Left lung (tissue), 10 donors: Measurements from ENCODE around the gene ARHGAP10. TPM values are rescaled to one million over a fixed set of nuclear protein-coding genes. Genes with fewer than 3 reads are reported as not detected.
A peak's percentile ranks its signal among the peaks of the same experiment; 100 is the strongest.

Experiments
- ATAC-seq: fragments of 200-7000 bp; cut with Tn5 transposase; one replicate; pipeline ENCODE4 v1.9.1; 2020; ENCODE audit warnings: moderate library complexity
- DNase-seq, 4 donors: peaks; one replicate each; pipeline ENCODE4 v3.0.0-alpha.2; 2013 to 2020
- H3K27ac ChIP-seq, 2 donors: fragments of 200-600 bp; sonication (generic) in 1 of 2; one replicate each; pipeline versions ENCODE4 v1.5.0 to v1.8.0; 2020 to 2021
- H3K27me3 ChIP-seq, 2 donors: fragments of 200-600 bp; sonication (generic) in 1 of 2; one replicate each; pipeline versions ENCODE4 v1.5.0 to v1.8.0; 2020 to 2021
- H3K36me3 ChIP-seq, 2 donors: fragments of 200-600 bp; sonication (generic) in 1 of 2; one replicate each; pipeline versions ENCODE4 v1.5.0 to v1.8.0; 2020 to 2021
- H3K4me1 ChIP-seq, 2 donors: fragments of 200-600 bp; one replicate each; pipeline ENCODE4 v1.8.0; 2021
- H3K4me3 ChIP-seq, 2 donors: fragments of 200-600 bp; sonication (generic) in 1 of 2; one replicate each; pipeline versions ENCODE4 v1.5.0 to v1.8.0; 2020 to 2021; ENCODE audit warnings: mild to moderate bottlenecking in 1 of 2
- H3K9me3 ChIP-seq, 2 donors: fragments of 200-600 bp; sonication (generic) in 1 of 2; one replicate each; pipeline versions ENCODE4 v1.5.0 to v1.8.0; 2020 to 2021
- intact Hi-C, 2 donors: fragments of 100-400 bp; cut with DNase I; formaldehyde crosslinking; loops; one replicate each; pipeline versions ENCODE4 v1.11.2 to v1.14.2; 2022
- polyA plus RNA-seq, 6 donors: library from polyadenylated mRNA; unstranded; fragments of 120-200 nt; gene quantifications; one replicate each; pipeline ENCODE4 v1.2.1, GENCODE V29; 2013; ENCODE audit not compliant: insufficient read length in 6 of 6
- total RNA-seq, 2 donors: library from RNA; stranded (reverse); fragmentation: NEBNext Ultra II Directional; extraction: Animal tissue kit (Norgen Biotek cat#: 25700); gene quantifications; one replicate each; pipeline ENCODE4 v1.2.1, GENCODE V29; 2021
- TF ChIP-seq, protein P1 (sequence below), 2 donors: fragments of 200-600 bp; sonication (generic) in 1 of 2; IDR thresholded peaks; one replicate each; pipeline versions ENCODE4 v1.5.0 to v1.8.0; 2021; ENCODE audit warnings: antibody characterized with exemption in 2 of 2
- donor health status: DM: no; HTN: yes; CAD: no.
- donor health status: DM: no; HTN: no; CAD: no.

ARHGAP10 gene
- total and polyA plus RNA-seq, 8 donors, result 11.6 to 25.4 (median 14.2) TPM

- no peak for ATAC-seq
- no peak overlapping the region for H3K4me3 ChIP-seq
- no peaks in the 10 kb centered on the region for H3K36me3 ChIP-seq
- intact Hi-C loops, result no loop called here
- no peak overlapping the region for H3K27ac ChIP-seq
- TF ChIP-seq, protein P1, sequence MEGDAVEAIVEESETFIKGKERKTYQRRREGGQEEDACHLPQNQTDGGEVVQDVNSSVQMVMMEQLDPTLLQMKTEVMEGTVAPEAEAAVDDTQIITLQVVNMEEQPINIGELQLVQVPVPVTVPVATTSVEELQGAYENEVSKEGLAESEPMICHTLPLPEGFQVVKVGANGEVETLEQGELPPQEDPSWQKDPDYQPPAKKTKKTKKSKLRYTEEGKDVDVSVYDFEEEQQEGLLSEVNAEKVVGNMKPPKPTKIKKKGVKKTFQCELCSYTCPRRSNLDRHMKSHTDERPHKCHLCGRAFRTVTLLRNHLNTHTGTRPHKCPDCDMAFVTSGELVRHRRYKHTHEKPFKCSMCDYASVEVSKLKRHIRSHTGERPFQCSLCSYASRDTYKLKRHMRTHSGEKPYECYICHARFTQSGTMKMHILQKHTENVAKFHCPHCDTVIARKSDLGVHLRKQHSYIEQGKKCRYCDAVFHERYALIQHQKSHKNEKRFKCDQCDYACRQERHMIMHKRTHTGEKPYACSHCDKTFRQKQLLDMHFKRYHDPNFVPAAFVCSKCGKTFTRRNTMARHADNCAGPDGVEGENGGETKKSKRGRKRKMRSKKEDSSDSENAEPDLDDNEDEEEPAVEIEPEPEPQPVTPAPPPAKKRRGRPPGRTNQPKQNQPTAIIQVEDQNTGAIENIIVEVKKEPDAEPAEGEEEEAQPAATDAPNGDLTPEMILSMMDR (IDR thresholded peaks at IDR 0.05), result no peak
- no peaks in the 10 kb centered on the region for H3K27me3 ChIP-seq
- no peaks in the 10 kb centered on the region for H3K9me3 ChIP-seq
- H3K4me1 ChIP-seq, result peaks cover 0 to 32% of the 10 kb centered on the region in 2 donors
- no peak for DNase-seq
Observed at GRCh38 chr4:147779451-147779850, 47.6 kb downstream of the ARHGAP10 start.

GRCh38 chr4:147780137-147780777, 48.4 kb downstream of the ARHGAP10 start:
- intact Hi-C loops, result no loop called here
- TF ChIP-seq, protein P1 (IDR thresholded peaks at IDR 0.05), result no peak
- H3K4me3 ChIP-seq, result no peak overlapping the region
- H3K36me3 ChIP-seq, result no peaks in the 10 kb centered on the region
- peak in 1 of 4 donors; percentile 72 for DNase-seq
- ATAC-seq, result peak; percentile 80
- H3K9me3 ChIP-seq, result no peaks in the 10 kb centered on the region
- H3K4me1 ChIP-seq, result peaks cover 0 to 35% of the 10 kb centered on the region in 2 donors
- no peaks in the 10 kb centered on the region for H3K27me3 ChIP-seq
- H3K27ac ChIP-seq, result peak overlapping the region in 1 of 2 donors; percentile 63

DNA sequence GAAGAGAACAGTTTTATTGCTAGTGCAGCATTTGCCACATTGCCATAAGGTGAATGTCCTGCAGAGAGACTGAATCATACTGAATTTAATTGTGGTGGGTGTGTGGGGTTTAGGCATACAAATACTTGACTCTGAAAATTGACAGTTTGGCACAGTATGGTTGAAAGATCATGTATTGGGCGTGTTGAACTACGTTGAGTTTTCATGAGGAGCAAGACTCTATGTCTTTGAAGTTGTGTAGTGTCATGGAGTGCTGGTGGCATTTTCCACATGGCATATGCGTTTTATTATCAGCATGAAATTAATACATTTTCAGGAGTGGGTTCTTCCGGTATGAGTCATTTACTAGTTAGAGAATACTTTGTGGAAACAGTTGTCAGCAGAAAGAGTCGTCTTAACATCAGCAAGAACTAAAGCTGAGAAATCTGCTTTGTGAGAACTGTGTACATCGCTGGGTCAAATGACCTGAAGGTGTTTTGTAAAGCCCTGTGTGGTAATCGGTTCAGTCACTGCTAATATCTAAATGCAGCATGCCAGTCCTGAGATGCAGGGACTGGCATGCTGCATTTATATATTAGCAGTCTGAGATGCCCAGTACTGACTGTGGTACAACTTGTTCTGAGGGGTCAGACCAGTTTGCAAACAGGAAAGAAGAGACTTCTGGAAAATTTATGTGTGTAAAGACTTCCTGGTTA, 50.3 kb downstream of the ARHGAP10 start:
- no peak for DNase-seq
- TF ChIP-seq, protein P1 (IDR thresholded peaks at IDR 0.05), result no peak
- intact Hi-C loops, result no loop called here
- Histone ChIP-seq H3K27ac (no peak overlapping the region), H3K4me1 (peaks cover 8 to 53% of the 10 kb centered on the region in 2 donors), H3K27me3 (no peaks in the 10 kb centered on the region), H3K36me3 (no peaks in the 10 kb centered on the region), H3K9me3 (no peaks in the 10 kb centered on the region), H3K4me3 (no peak overlapping the region)
- ATAC-seq, result peak; percentile 8

DNA sequence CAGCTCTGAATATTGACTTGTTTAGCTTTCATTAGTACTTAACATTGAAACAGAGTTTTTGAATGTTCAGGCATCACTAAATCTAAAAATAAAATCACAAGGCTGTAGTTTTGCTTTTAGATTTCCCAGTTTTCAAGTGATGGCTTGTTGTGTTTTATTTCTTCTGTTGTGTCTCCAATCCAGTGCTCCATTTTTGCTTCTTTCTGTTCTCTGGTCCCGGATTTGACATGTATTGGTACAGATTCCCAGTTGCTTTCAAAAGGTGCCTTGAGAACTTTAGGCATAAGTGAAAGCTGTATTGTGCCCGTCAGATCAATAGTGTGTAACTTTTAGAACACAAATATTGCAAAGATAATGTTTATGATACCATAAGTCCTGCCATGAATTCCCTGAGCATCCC, 53.2 kb downstream of the ARHGAP10 start:
- Histone ChIP-seq H3K9me3 (no peaks in the 10 kb centered on the region), H3K4me1 (peaks cover 8 to 43% of the 10 kb centered on the region in 2 donors), H3K36me3 (no peaks in the 10 kb centered on the region), H3K4me3 (no peak overlapping the region), H3K27ac (no peak overlapping the region), H3K27me3 (no peaks in the 10 kb centered on the region)
- intact Hi-C loops, result no loop called here
- no peak for ATAC-seq
- DNase-seq, result no peak
- TF ChIP-seq, protein P1 (IDR thresholded peaks at IDR 0.05), result no peak

DNA sequence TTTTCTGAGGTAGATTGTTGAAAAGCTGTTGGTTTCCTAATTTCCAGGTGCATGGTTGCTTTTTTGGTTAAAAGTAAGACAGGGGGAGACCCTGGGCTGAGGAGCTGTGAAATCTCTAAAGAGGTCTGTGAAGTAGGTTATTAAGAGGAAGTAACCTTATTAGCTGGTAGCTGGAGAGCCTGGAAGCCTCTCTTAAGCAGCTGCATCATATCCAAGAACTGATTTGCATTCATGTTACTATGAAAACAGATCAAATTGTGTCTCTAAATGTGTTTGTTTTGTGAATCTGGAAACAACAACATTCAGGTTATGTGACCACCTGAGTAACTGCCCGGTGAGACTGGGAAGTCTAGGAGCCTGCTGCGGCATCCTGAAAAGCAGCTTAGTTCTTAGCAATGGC, 54.1 kb downstream of the ARHGAP10 start:
- no peaks in the 10 kb centered on the region for H3K36me3 ChIP-seq
- no peak overlapping the region for H3K4me3 ChIP-seq
- peak; percentile 66 for ATAC-seq
- H3K9me3 ChIP-seq, result no peaks in the 10 kb centered on the region
- peaks cover 8 to 37% of the 10 kb centered on the region in 2 donors for H3K4me1 ChIP-seq
- H3K27ac ChIP-seq, result no peak overlapping the region
- TF ChIP-seq, protein P1 (IDR thresholded peaks at IDR 0.05), result no peak
- intact Hi-C loops, result no loop called here
- no peaks in the 10 kb centered on the region for H3K27me3 ChIP-seq
- DNase-seq, result no peak
